HepG2 (cell line): ENCODE data around the gene STAT6. TPM values are rescaled to one million over a fixed set of nuclear protein-coding genes. Genes with fewer than 3 reads are reported as not detected.

Experiments used
- CENPT ChIP-seq: sonication (generic); formaldehyde crosslinking; IDR thresholded peaks from 2 replicates; pipeline ENCODE4 v1.8.0; 2022; ENCODE audit warnings: low read depth, mild to moderate bottlenecking, moderate library complexity, missing genetic modification reagents
- HDAC2 ChIP-seq: sonication (generic); formaldehyde crosslinking; IDR thresholded peaks from 2 replicates; pipeline ENCODE4 v1.4.0; 2020; ENCODE audit warnings: missing genetic modification reagents
- HOXA3 ChIP-seq: sonication (generic); formaldehyde crosslinking; IDR thresholded peaks from 2 replicates; pipeline ENCODE4 v1.5.0; 2020; ENCODE audit warnings: missing genetic modification reagents
- KDM4B ChIP-seq: sonication (generic); formaldehyde crosslinking; IDR thresholded peaks from 2 replicates; pipeline ENCODE4 v1.4.0; 2020; ENCODE audit warnings: missing genetic modification reagents
- MIER3 ChIP-seq: IDR thresholded peaks from 2 replicates; pipeline ENCODE4 v1.6.1; 2016; ENCODE audit warnings: missing compliant biosample characterization, borderline replicate concordance
- MLXIP ChIP-seq: sonication (generic); formaldehyde crosslinking; IDR thresholded peaks from 2 replicates; pipeline ENCODE4 v1.9.0; 2021; ENCODE audit warnings: missing genetic modification reagents, borderline replicate concordance
- MTA3 ChIP-seq: sonication (generic); formaldehyde crosslinking; IDR thresholded peaks from 2 replicates; pipeline ENCODE4 v1.4.0; 2020; ENCODE audit warnings: missing genetic modification reagents
- PRDM15 ChIP-seq: sonication (generic); formaldehyde crosslinking; IDR thresholded peaks from 2 replicates; pipeline ENCODE4 v1.4.0; 2020; ENCODE audit warnings: missing genetic modification reagents
- SP2 ChIP-seq: sonication (generic); formaldehyde crosslinking; IDR thresholded peaks from 2 replicates; pipeline ENCODE4 v1.5.1; 2020; ENCODE audit warnings: mild to moderate bottlenecking, missing genetic modification reagents
- THRA ChIP-seq: sonication (generic); formaldehyde crosslinking; IDR thresholded peaks from 2 replicates; pipeline ENCODE4 v1.4.0; 2020; ENCODE audit warnings: missing genetic modification reagents, borderline replicate concordance
- ZNF138 ChIP-seq: sonication (generic); formaldehyde crosslinking; IDR thresholded peaks from 2 replicates; pipeline ENCODE4 v1.5.0; 2020; ENCODE audit warnings: mild to moderate bottlenecking, low read depth, missing genetic modification reagents
- ZNF20 ChIP-seq: sonication (generic); formaldehyde crosslinking; IDR thresholded peaks from 2 replicates; pipeline ENCODE4 v1.4.0; 2020; ENCODE audit warnings: mild to moderate bottlenecking, moderate library complexity, missing genetic modification reagents
- ZNF687 ChIP-seq: sonication (generic); formaldehyde crosslinking; IDR thresholded peaks from 2 replicates; pipeline ENCODE4 v1.5.1; 2020; ENCODE audit warnings: mild to moderate bottlenecking, missing genetic modification reagents, moderate library complexity
- polyA plus RNA-seq, 8 experiments: library from polyadenylated mRNA; depleted of rRNA in 3 of 8; stranded (reverse) in 7 of 8; unstranded in 1 of 8; fragments of >200 nt; fragmentation: Illumina TruSeq in 4 of 8; extraction: Trizol in 4 of 8; gene quantifications; 2 replicates each; pipeline versions ENCODE4 v1.2.1 to v1.2.3, GENCODE V29; 2011 to 2016; ENCODE audit warnings: low read depth in 4 of 8, missing spikeins in 1 of 8, mixed read lengths in 1 of 8; ENCODE audit not compliant: insufficient read depth in 1 of 8
- total RNA-seq, 5 experiments: library from RNA; depleted of rRNA; stranded (reverse); fragments of >200 nt; fragmentation: Illumina TruSeq; extraction: Trizol; gene quantifications; 2 replicates each; pipeline ENCODE4 v1.2.3, GENCODE V29; 2016; ENCODE audit warnings: low read depth in 1 of 5
- TF ChIP-seq, protein P1 (sequence below): sonication (generic); formaldehyde crosslinking; conservative IDR thresholded peaks from 2 replicates; pipeline ENCODE4 v1.5.0; 2020; ENCODE audit warnings: missing genetic modification reagents

The STAT6 gene
- total and polyA plus RNA-seq, 2 of the 13 experiments (the other 11 are each of a cell fraction or from before 2014, with no cell fraction given) = 28.0 to 62.2 TPM

DNA sequence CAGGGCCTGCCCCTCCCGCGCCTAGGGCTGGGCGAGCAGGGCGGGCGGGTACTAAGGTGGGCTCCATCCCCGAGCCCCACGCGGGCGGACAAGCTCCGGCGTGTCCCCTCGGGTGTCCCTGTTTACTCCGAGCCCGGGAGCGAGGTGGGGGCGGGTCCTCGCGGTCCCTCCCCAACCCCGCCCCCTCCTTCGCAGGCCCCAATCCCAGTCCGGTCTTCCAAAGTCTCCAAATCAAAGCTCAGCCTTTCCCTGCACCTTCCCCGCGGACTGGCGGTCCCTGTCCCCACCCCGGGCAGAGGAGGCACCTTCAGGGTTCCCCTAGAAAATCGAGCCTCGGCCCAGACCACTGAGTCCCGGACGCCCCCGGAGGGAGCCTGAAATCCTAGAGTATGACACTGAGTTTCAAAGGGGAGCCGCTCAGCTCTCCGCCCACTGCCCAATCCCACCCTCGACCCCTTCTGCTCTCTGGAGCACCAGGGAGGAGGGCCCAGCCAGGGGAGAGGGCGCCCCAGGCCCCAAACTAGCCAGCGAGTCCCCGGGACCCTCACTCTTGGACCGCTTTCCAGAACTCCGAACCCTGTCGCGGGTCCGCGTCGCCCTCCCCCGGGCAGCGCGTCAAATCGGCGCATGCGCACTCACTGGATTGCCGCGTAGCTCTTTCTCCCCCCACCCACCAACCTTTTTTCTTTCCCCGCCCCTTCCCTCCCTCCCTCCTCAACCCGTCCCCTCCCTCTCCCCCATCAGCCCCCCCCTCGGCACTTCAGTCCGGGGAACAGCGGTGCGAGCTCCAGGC is 16.8 kb upstream of the STAT6 start, which contains the start of gene LRP1 (continued):
- TF ChIP-seq MLXIP (CRISPR knock-in tag) (no peak), ZNF138 (CRISPR knock-in tag) (no peak), MTA3 (CRISPR knock-in tag) (no peak), ZNF20 (CRISPR knock-in tag) (no peak), MIER3 (CRISPR knock-in tag) (no peak), HOXA3 (CRISPR knock-in tag) (no peak; the same call in 1 of the 2 replicates), THRA (peak; percentile 29; the same call in 1 of the 2 replicates), KDM4B (CRISPR knock-in tag) (no peak), HDAC2 (CRISPR knock-in tag) (no peak), CENPT (CRISPR knock-in tag) (no peak), ZNF687 (CRISPR knock-in tag) (peak; percentile 76), PRDM15 (0 out of 2 replicates have a peak, but pooled peaks have one; percentile 0), SP2 (CRISPR knock-in tag) (no peak)
- TF ChIP-seq, protein P1, sequence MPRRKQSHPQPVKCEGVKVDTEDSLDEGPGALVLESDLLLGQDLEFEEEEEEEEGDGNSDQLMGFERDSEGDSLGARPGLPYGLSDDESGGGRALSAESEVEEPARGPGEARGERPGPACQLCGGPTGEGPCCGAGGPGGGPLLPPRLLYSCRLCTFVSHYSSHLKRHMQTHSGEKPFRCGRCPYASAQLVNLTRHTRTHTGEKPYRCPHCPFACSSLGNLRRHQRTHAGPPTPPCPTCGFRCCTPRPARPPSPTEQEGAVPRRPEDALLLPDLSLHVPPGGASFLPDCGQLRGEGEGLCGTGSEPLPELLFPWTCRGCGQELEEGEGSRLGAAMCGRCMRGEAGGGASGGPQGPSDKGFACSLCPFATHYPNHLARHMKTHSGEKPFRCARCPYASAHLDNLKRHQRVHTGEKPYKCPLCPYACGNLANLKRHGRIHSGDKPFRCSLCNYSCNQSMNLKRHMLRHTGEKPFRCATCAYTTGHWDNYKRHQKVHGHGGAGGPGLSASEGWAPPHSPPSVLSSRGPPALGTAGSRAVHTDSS = no peak
